Measurements from ENCODE around the gene ALPK3. TPM values are rescaled to one million over a fixed set of nuclear protein-coding genes. Genes with fewer than 3 reads are reported as not detected.

Gene ALPK3
- 0.57 and 1.5 TPM in 2 replicates for total RNA-seq

DNA sequence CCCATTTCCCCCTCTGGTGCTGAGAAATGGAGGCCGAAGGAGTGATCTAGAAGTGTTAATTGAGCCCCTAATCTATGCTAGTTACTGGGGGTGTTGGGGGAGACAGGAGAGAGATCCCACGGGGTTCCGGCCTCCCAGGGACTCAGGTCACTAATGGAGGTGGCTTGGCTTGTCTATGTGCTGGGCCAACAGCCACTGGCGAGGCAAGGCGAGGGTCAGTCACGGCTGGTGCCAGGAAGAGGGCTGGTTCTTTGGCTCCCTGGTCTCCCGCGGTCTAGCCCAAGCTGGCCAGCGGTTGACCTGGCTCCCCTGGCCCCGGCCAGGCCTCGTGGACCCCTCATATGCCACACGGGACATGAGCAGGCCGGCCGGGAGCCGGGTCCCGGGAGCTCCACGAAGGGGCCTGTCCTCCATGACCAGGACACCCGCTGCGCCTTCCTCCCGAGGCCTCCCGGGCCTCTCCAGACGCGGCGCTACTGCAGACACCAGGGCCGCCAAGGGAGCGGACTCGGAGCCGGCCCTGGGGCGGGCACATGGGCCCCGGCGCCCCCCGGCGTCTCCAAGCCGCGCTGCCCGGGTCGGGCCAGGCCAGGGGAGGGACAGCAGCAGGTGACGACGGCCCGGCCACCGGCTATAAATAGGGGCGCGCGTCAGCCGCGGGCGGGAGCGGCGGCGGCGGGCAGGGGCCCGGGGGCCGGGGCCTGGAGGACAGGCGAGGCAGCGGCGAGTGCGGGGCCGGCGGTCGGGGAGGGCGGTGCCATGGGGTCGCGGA lies at the start of gene ALPK3:
ALPK3 (plus strand) TSS at position 663 of the 772 bp plus-strand sequence; CDS start at position 760, 97 bp downstream.

GRCh38 chr15:84883916-84884781 lies 67.0 kb downstream of the ALPK3 start, which contains the start of gene SLC28A1:
Gene SLC28A1 (plus strand): TSS chr15:84884662. CDS start chr15:84887761, 3,099 bp downstream.

Small RNA genes lying within 50 kb of the gene (small RNA-seq; reads per million reads assigned to genes)
- gene RF00402 (ENCODE audit: low replicate concordance) = not detected

Other genes starting within 250 kb of the ALPK3 start
- gene ZSCAN2, start 216.3 kb upstream of the ALPK3 start, total RNA-seq = 6.6 and 7.9 TPM in 2 replicates
- gene WDR73, start 163.1 kb upstream of the ALPK3 start, total RNA-seq = 28.5 and 35.5 TPM in 2 replicates
- 0.66 and 3.9 TPM in 2 replicates for gene NMB, start 159.2 kb upstream of the ALPK3 start, total RNA-seq
- 164 and 190 TPM in 2 replicates for gene SEC11A, start 101.2 kb upstream of the ALPK3 start, total RNA-seq
- gene ZNF592, start 68.8 kb upstream of the ALPK3 start, total RNA-seq = 9.0 and 16.5 TPM in 2 replicates
- gene SLC28A1, start 67.3 kb downstream of the ALPK3 start, total RNA-seq = not detected in 2 replicates
- gene PDE8A, start 164.5 kb downstream of the ALPK3 start, total RNA-seq = 32.4 and 55.3 TPM in 2 replicates